A549 (cell line): ENCODE data around the gene RAET1E.

Experiments used
- CTCF ChIP-seq: fragments of >200 bp; sonication (Bioruptor Twin); formaldehyde crosslinking; IDR thresholded peaks from 3 replicates; pipeline ENCODE4 v1.5.1; 2016
- MAFK ChIP-seq: fragments of 450-650 bp; IDR thresholded peaks from 2 replicates; pipeline ENCODE4 v1.6.1; 2014; ENCODE audit not compliant: partially characterized antibody
- NPAS2 ChIP-seq: fragments of 250-450 bp; sonication (Bioruptor Pico); IDR thresholded peaks from 2 replicates; pipeline ENCODE4 v1.8.0; 2022; ENCODE audit warnings: mild to moderate bottlenecking, moderate library complexity, borderline replicate concordance
- REST ChIP-seq: fragments of 200-600 bp; sonication (generic); IDR thresholded peaks from 2 replicates; pipeline ENCODE4 v1.6.1; 2016; ENCODE audit warnings: antibody characterized with exemption, mild to moderate bottlenecking, moderate library complexity
- ZSCAN20 ChIP-seq: fragments of 250-450 bp; sonication (Bioruptor Pico); IDR thresholded peaks from 2 replicates; pipeline ENCODE4 v1.8.0; 2022; ENCODE audit warnings: mild to moderate bottlenecking, moderate library complexity

- TF ChIP-seq CTCF = no peak
- no peak for TF ChIP-seq NPAS2 (CRISPR knock-in tag)
- no peak for TF ChIP-seq ZSCAN20 (CRISPR knock-in tag)
- TF ChIP-seq MAFK = no peak
- no peak for TF ChIP-seq REST
These were observed 45.0 kb downstream of the RAET1E start for GRCh38 chr6:149852881-149853280.
